ENCODE measurements around the gene KLHL41.
"Not testable (repeated sequence)": the region's sequence is repeated elsewhere in the genome, so short reads cannot be mapped to it uniquely, and the experiment has no call there.

- not testable (repeated sequence) for TF ChIP-seq POLR2A (IDR thresholded peaks at IDR 0.05)
- TF ChIP-seq, protein P1, sequence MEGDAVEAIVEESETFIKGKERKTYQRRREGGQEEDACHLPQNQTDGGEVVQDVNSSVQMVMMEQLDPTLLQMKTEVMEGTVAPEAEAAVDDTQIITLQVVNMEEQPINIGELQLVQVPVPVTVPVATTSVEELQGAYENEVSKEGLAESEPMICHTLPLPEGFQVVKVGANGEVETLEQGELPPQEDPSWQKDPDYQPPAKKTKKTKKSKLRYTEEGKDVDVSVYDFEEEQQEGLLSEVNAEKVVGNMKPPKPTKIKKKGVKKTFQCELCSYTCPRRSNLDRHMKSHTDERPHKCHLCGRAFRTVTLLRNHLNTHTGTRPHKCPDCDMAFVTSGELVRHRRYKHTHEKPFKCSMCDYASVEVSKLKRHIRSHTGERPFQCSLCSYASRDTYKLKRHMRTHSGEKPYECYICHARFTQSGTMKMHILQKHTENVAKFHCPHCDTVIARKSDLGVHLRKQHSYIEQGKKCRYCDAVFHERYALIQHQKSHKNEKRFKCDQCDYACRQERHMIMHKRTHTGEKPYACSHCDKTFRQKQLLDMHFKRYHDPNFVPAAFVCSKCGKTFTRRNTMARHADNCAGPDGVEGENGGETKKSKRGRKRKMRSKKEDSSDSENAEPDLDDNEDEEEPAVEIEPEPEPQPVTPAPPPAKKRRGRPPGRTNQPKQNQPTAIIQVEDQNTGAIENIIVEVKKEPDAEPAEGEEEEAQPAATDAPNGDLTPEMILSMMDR (IDR thresholded peaks at IDR 0.05), result not testable (repeated sequence)
Observed at GRCh38 chr2:169575264-169575663, 65.8 kb downstream of the KLHL41 start.

Data from body of pancreas (tissue), 4 donors.